GM06990 (cell line): Measurements from ENCODE around the gene MARK1.

Source experiments
- DNase-seq: peaks from one replicate; pipeline ENCODE4 v3.0.0-alpha.2; 2011; ENCODE audit not compliant: insufficient read length; ENCODE audit errors: extremely low read depth
- H3K27me3 ChIP-seq: replicated peaks from 2 replicates; pipeline ENCODE4 v1.6.0; 2011; ENCODE audit warnings: low read length; ENCODE audit not compliant: control insufficient read depth, insufficient read depth
- H3K36me3 ChIP-seq: 2 replicates; pipeline ENCODE4 v1.5.1; 2011; ENCODE audit warnings: low read length; ENCODE audit not compliant: control insufficient read depth, insufficient read depth
- H3K4me3 ChIP-seq: replicated peaks from 2 replicates; pipeline ENCODE4 v1.5.1; 2011; ENCODE audit warnings: low read depth, mild to moderate bottlenecking, control low read depth, low read length
- TF ChIP-seq, protein P1 (sequence below): IDR thresholded peaks from 2 replicates; pipeline ENCODE4 v1.5.1; 2011; ENCODE audit warnings: low read length, control low read depth, mild to moderate bottlenecking, inconsistent platforms; ENCODE audit not compliant: insufficient read depth, poor library complexity, severe bottlenecking

The MARK1 gene

GRCh38 chr1:220527908-220528678 lies at the start of gene MARK1:
Gene MARK1, plus strand, starts transcription at chr1:220528136. Its CDS starts 687 bp downstream, at chr1:220528823.
- Histone ChIP-seq H3K4me3 (peak within 1 kb of the TSS; percentile 83), H3K36me3 (no peaks in the 10 kb centered on the region), H3K27me3 (peaks cover 2% of the 10 kb centered on the region; the same call in 1 of the 2 replicates)
- TF ChIP-seq, protein P1, sequence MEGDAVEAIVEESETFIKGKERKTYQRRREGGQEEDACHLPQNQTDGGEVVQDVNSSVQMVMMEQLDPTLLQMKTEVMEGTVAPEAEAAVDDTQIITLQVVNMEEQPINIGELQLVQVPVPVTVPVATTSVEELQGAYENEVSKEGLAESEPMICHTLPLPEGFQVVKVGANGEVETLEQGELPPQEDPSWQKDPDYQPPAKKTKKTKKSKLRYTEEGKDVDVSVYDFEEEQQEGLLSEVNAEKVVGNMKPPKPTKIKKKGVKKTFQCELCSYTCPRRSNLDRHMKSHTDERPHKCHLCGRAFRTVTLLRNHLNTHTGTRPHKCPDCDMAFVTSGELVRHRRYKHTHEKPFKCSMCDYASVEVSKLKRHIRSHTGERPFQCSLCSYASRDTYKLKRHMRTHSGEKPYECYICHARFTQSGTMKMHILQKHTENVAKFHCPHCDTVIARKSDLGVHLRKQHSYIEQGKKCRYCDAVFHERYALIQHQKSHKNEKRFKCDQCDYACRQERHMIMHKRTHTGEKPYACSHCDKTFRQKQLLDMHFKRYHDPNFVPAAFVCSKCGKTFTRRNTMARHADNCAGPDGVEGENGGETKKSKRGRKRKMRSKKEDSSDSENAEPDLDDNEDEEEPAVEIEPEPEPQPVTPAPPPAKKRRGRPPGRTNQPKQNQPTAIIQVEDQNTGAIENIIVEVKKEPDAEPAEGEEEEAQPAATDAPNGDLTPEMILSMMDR: no peak
- DNase-seq: peak; percentile 43

DNA sequence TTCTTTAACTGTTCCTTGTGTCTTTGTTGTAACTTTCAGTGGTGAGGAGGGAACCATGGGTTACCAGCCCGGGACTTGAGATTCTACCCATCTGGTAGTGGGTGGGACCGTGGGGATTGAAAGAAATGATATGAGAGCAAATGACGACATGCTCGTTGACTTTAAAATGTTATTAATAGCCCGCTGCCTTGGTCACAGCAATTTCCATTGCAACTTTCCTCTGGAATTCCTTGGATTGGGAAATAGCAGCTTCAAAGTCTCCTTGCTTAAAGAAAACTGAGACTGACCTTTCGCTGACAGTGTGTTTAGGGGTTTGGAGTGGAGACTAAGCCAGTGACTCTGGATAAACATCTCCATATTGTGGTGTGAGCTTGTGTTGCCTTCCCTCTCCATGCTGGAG lies 44.2 kb upstream of the MARK1 start:
- TF ChIP-seq, protein P1: no peak
- no peak for DNase-seq
- no peaks in the 10 kb centered on the region for H3K27me3 ChIP-seq
- H3K4me3 ChIP-seq: no peak overlapping the region
- no peaks in the 10 kb centered on the region for H3K36me3 ChIP-seq

GRCh38 chr1:220484135-220484534 lies 43.8 kb upstream of the MARK1 start:
- Histone ChIP-seq H3K36me3 (no peaks in the 10 kb centered on the region), H3K4me3 (no peak overlapping the region), H3K27me3 (no peaks in the 10 kb centered on the region)
- TF ChIP-seq, protein P1: no peak
- no peak for DNase-seq

GRCh38 chr1:220485131-220485530 lies 42.8 kb upstream of the MARK1 start:
- Histone ChIP-seq H3K27me3 (no peaks in the 10 kb centered on the region), H3K36me3 (no peaks in the 10 kb centered on the region), H3K4me3 (no peak overlapping the region)
- DNase-seq: no peak
- TF ChIP-seq, protein P1: no peak

GRCh38 chr1:220485791-220486190 lies 42.1 kb upstream of the MARK1 start:
- TF ChIP-seq, protein P1: no peak
- DNase-seq: no peak
- Histone ChIP-seq H3K36me3 (no peaks in the 10 kb centered on the region), H3K27me3 (no peaks in the 10 kb centered on the region), H3K4me3 (no peak overlapping the region)

GRCh38 chr1:220487297-220487820 lies 40.6 kb upstream of the MARK1 start:
- DNase-seq: no peak
- H3K36me3 ChIP-seq: no peaks in the 10 kb centered on the region
- TF ChIP-seq, protein P1: no peak
- H3K27me3 ChIP-seq: no peaks in the 10 kb centered on the region
- no peak overlapping the region for H3K4me3 ChIP-seq
